GM18508 (cell line): Measurements from ENCODE around the gene RIMBP3C.
"Not testable (repeated sequence)": the region's sequence is repeated elsewhere in the genome, so short reads cannot be mapped to it uniquely, and the experiment has no call there.

Experiments
- ATAC-seq: cut with Tn5 transposase; IDR thresholded peaks from one replicate; pipeline ENCODE4 v1.9.1; 2021; ENCODE audit warnings: moderate number of reproducible peaks; ENCODE audit not compliant: insufficient read depth, unreplicated experiment

RIMBP3C gene

GRCh38 chr22:21551361-21551760, at the start of gene RIMBP3C:
RIMBP3C (minus strand) TSS chr22:21551461; CDS start chr22:21550976, 485 bp downstream.
- ATAC-seq = not testable (repeated sequence)

DNA sequence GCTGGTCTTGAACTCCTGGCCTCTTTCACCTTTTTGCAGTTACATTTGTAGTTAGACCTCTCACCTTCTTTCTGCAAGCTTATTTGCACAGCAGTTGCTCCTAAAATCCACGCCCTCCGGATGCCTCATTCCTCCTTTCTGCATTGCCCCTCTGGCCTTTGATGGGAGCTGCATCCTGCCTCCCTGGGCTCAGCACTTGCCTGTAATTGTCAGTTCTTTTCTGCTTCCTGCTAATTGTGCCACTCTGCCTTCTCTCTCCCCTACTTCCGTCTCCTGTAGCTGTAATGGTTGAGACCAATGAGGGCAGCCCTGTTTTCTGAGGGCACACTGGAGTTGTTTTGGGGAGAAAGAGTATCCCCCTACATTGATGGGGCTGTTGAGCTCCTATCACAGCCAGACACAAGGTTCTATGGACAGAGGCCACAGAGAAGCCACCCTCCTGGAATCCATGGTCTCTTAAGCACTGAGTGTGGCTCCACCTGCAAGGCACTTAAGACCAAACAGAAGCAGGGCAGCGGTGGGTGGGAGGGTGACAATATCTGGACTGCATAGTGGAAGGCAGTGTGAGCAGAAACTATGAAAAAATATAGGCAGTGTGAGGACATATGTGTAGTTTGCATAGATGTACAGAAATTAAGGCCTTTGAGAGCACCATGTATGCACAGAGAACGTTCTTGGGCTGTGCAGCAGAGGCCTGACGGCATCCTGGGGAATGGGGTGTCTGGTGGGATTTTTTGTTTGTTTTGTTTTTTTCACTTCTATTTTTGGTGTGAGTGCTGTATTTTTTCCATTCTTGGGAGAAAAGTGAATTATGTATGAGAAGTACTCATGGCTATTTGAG, 48.0 kb upstream of the RIMBP3C start:
- ATAC-seq = no peak

DNA sequence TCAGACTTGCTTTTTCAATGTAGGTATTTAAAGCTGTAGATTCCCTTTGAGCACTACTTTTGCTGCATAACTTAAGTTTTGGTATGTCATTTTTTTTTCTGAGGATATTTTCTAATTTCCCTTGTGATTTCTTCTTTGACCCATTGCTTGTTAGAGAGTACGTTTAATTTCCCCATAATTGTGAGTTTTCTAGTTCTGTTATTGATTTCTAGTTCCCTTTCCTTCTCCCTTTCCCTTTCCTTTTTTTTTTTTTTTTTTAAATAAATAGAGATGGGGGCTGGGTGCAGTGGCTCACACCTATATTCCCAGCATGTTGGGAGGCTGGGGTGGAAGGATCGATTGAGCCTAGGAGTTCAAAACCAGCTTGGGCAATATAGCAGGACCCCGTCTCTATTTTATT, 47.0 kb upstream of the RIMBP3C start:
- no peak for ATAC-seq

- not testable (repeated sequence) for ATAC-seq
Measured at GRCh38 chr22:21596356-21597135, 45.3 kb upstream of the RIMBP3C start.

- no peak for ATAC-seq
Measured at GRCh38 chr22:21594865-21595452, 43.7 kb upstream of the RIMBP3C start.

DNA sequence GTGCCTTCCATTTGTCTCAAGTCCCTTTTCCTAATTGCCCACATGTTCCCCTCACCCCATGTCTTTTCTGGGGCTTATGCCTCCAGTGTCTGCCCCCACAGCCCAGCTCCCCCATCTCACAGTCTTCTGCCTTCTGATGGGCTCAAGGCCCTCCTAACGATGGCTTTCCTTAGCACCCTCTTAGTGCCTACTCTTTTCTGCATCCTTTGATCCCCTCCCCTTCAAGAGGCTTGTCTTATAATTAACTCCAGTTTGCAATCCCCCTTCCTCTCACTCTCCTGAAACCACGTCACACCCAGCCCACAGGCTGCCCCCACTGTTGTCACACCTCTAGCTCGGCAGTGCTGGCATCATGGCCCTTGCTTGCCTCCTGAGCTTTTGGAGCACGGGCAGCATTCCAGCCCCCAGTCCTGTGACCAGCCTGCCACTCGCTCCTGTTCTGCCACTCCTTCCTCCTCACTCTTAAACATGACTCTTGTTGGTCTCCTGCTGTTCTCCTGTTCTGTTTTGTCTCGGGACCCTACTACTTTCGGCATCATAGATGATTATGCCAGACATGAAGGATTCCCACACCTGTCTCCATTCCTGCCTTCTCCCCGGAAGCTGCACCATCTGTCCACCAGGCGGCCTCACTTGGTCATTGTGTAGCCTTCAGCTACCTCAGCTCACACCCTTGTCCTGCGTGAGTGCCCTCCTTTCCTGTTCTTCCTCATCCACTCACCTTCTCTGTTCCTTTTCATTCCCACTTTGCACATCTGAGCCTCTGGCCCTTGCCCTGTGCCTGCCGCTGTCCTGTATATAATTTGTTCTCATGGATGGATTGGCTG, 42.4 kb upstream of the RIMBP3C start:
- ATAC-seq = no peak

DNA sequence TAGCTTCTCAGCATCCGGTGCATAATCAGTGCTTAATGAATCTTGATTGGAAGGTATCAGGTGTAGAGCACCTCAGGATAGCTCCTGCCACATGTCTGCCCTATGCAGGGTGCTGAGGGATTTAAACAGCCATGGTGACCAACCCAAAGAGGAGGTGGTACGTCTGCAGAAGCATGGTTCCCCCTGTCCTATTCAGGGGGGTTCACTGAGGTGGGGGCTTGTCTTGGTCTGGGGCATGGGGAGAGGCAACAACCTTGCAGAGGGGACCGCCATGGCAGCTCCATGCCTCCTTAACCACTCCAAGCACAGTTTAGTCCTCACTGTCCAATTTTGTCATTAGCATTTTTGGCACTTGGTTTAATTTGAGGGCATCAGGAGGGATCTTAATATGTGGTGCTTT, 41.2 kb upstream of the RIMBP3C start:
- no peak for ATAC-seq

- no peak for ATAC-seq
Measured at GRCh38 chr22:21591695-21592094, 40.4 kb upstream of the RIMBP3C start.

GRCh38 chr22:21590809-21591641, 39.8 kb upstream of the RIMBP3C start:
- no peak for ATAC-seq

- ATAC-seq = no peak
Measured at GRCh38 chr22:21589396-21589795, 38.1 kb upstream of the RIMBP3C start.

DNA sequence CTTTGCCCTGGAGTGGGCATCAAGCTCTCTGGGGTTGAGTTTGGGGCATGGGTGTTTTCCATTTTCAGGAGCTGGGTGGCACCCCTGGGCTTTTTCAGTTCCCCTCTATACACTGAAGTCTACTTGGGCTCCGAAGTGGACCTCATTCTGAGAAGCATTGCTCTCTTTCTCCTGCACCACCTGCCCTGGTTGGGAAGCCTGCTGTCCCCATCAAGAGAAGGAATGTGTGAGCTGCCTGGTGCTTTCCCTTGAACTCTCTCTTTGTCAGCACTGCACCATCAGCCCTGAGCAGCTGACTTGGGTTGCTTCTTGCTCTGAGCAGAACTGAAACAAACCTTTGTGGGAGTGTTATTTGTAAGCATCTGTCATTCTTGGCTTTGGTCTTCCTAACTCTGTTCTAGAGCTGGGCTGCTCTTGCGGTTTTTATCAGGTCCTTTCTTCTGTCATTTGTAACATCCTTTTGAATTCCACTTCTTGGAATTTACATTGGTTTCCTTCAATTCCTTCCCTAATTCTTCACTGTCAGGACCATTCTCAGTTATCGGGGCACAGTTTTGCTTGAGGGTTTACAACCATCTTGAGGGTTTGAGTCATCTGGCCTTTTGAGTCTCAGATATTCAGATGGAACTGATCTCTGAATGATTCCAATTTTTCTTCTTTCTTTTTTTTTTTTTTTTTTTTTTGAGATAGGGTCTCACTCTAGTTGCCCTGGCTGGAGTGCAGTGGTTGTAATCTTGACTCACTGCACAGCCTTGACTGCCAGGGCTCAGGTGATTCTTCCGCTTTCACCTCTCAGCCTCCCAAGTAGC, 36.7 kb upstream of the RIMBP3C start:
- no peak for ATAC-seq

DNA sequence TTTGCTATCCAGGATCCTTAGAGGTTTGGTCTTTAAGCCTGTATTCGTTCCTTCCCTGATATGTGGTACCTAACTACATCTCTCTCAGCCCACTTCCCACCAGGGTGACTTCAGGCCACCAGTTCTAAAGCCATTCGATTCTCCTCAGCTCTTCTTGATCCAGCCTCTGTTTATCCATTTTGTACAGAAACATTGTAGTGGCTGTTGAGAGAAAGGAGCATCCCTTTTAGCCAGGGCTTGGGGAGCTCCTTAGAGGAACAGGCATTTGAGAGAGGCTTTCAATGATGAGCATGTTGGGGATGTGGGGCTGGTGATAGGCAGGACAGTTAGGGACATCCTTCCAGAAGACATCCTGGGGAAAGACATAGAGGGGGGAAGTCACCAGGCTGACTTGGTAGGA, 34.1 kb upstream of the RIMBP3C start:
- ATAC-seq = no peak

GRCh38 chr22:21582801-21583740, 31.8 kb upstream of the RIMBP3C start:
- ATAC-seq = no peak

- not testable (repeated sequence) for ATAC-seq
Measured at GRCh38 chr22:21581009-21581713, 29.9 kb upstream of the RIMBP3C start.

DNA sequence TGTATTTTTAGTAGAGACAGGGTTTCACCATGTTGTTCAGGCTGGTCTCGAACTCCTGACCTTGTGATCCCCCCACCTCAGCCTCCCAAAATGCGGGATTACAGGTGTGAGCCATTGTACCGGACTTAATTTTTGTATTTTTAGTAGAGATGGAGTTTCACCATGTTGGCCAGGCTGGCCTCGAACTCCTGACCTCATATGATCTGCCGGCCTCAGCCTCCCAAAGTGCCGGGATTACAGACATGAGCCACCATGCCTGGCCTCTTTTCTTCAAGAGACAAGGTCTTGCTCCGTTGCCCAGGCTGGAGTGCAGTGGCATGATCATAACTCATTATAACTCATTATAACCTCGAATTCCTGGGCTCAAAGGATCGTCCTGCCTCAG, 29.4 kb upstream of the RIMBP3C start:
- not testable (repeated sequence) for ATAC-seq

- no peak for ATAC-seq
Measured at GRCh38 chr22:21579474-21579851, 28.2 kb upstream of the RIMBP3C start.
